Neuronal stem cell (in vitro differentiated cells): ENCODE measurements around the gene RPS27A.
"Not testable (repeated sequence)": the region's sequence is repeated elsewhere in the genome, so short reads cannot be mapped to it uniquely, and the experiment has no call there.

Experiments used
- DNase-seq: peaks from one replicate; pipeline ENCODE4 v3.0.0-alpha.2; 2013; ENCODE audit warnings: low spot score
- H2AFZ ChIP-seq: one replicate; pipeline ENCODE4 v1.6.1; 2013; ENCODE audit warnings: mild to moderate bottlenecking, low read length, inconsistent platforms
- H2AK5ac ChIP-seq: 2 replicates; pipeline ENCODE4 v1.6.1; 2013; ENCODE audit warnings: low read depth, mild to moderate bottlenecking, inconsistent platforms, low read length, moderate library complexity, mixed read lengths
- H2BK120ac ChIP-seq: 2 replicates; pipeline ENCODE4 v1.6.1; 2013; ENCODE audit warnings: low read depth, mild to moderate bottlenecking, inconsistent platforms, low read length, moderate library complexity, mixed read lengths
- H2BK12ac ChIP-seq: one replicate; pipeline ENCODE4 v1.6.1; 2013; ENCODE audit warnings: low read length, inconsistent platforms
- H2BK15ac ChIP-seq: 2 replicates; pipeline ENCODE4 v1.6.1; 2013; ENCODE audit warnings: mild to moderate bottlenecking, low read length, inconsistent platforms, mixed read lengths
- H2BK5ac ChIP-seq: one replicate; pipeline ENCODE4 v1.6.1; 2013; ENCODE audit warnings: inconsistent platforms, mild to moderate bottlenecking, low read length, moderate library complexity
- H3K14ac ChIP-seq: one replicate; pipeline ENCODE4 v1.6.1; 2013; ENCODE audit warnings: low read length, inconsistent platforms
- H3K18ac ChIP-seq: 2 replicates; pipeline ENCODE4 v1.6.1; 2013; ENCODE audit warnings: low read length, inconsistent platforms
- H3K23ac ChIP-seq: 2 replicates; pipeline ENCODE4 v1.6.1; 2013; ENCODE audit warnings: low read depth, mild to moderate bottlenecking, mixed read lengths, low read length, inconsistent platforms; ENCODE audit not compliant: poor library complexity
- H3K27ac ChIP-seq: replicated peaks from 3 replicates; pipeline ENCODE4 v1.5.1; 2013; ENCODE audit warnings: low read length, inconsistent platforms
- H3K27me3 ChIP-seq, 3 experiments: 2 replicates each; pipeline ENCODE4 v1.6.1; 2013; ENCODE audit warnings: low read length in 3 of 3, mild to moderate bottlenecking in 2 of 3, inconsistent platforms in 1 of 3, low read depth in 1 of 3, mixed read lengths in 1 of 3, moderate library complexity in 1 of 3; ENCODE audit not compliant: control insufficient read depth in 3 of 3, insufficient read depth in 3 of 3
- H3K36me3 ChIP-seq, 2 donors: replicated peaks in 1 of 2; 2 replicates each; pipeline ENCODE4 v1.6.1; 2013; ENCODE audit warnings: low read length in 2 of 2; ENCODE audit not compliant: control insufficient read depth in 2 of 2, insufficient read depth in 2 of 2
- H3K4ac ChIP-seq: 2 replicates; pipeline ENCODE4 v1.6.1; 2013; ENCODE audit warnings: inconsistent platforms, mild to moderate bottlenecking, low read length, moderate library complexity
- H3K4me1 ChIP-seq, 2 donors: 1 replicate in 1 of 2; 2 replicates in 1 of 2; pipeline ENCODE4 v1.6.1; 2013; ENCODE audit warnings: low read length in 2 of 2, low read depth in 1 of 2; ENCODE audit not compliant: control insufficient read depth in 2 of 2, insufficient read depth in 1 of 2
- H3K4me2 ChIP-seq: one replicate; pipeline ENCODE4 v1.6.1; 2013; ENCODE audit warnings: mild to moderate bottlenecking, low read length, inconsistent platforms; ENCODE audit not compliant: insufficient read depth, poor library complexity, severe bottlenecking
- H3K4me3 ChIP-seq, 2 donors: 2 replicates each; pipeline ENCODE4 v1.5.1; 2013; ENCODE audit warnings: low read length in 2 of 2, mild to moderate bottlenecking in 2 of 2, inconsistent platforms in 1 of 2, moderate library complexity in 1 of 2
- H3K79me1 ChIP-seq: one replicate; pipeline ENCODE4 v1.6.1; 2013; ENCODE audit warnings: low read depth, mild to moderate bottlenecking, inconsistent platforms, low read length, moderate library complexity
- H3K9ac ChIP-seq: one replicate; pipeline ENCODE4 v1.6.1; 2013; ENCODE audit warnings: mild to moderate bottlenecking, low read depth, low read length, inconsistent platforms; ENCODE audit not compliant: poor library complexity
- H3K9me3 ChIP-seq, 2 donors: replicated peaks in 1 of 2; 2 replicates each; pipeline versions ENCODE3 to v1.6.1; 2013; ENCODE audit warnings: low read length in 2 of 2, mild to moderate bottlenecking in 2 of 2, inconsistent platforms in 1 of 2, low read depth in 1 of 2, mixed read lengths in 1 of 2, moderate library complexity in 1 of 2; ENCODE audit not compliant: control insufficient read depth in 2 of 2, insufficient read depth in 1 of 2
- H4K8ac ChIP-seq: one replicate; pipeline ENCODE4 v1.6.1; 2013; ENCODE audit warnings: low read depth, mild to moderate bottlenecking, inconsistent platforms, low read length, moderate library complexity
- H4K91ac ChIP-seq: one replicate; pipeline ENCODE4 v1.6.1; 2013; ENCODE audit warnings: low read length, low read depth, mild to moderate bottlenecking, inconsistent platforms; ENCODE audit not compliant: poor library complexity
- WGBS, 2 donors: extraction: QIAGEN DNeasy Blood & Tissue Kit; methylation state at CpG; one replicate each; pipeline ENCODE4 v1.1.7; 2013; ENCODE audit warnings: missing lambda C conversion rate in 2 of 2, mixed read lengths in 1 of 2; ENCODE audit not compliant: insufficient read length in 2 of 2, insufficient replicate concordance in 1 of 2; ENCODE audit errors: extremely low coverage in 2 of 2; 5-methylcytosine and 5-hydroxymethylcytosine counted together

Gene RPS27A

GRCh38 chr2:55223958-55224760 is 8.3 kb upstream of the RPS27A start:
- no peak overlapping the region for H3K14ac ChIP-seq
- no peak overlapping the region for H3K4ac ChIP-seq
- H2BK12ac ChIP-seq: no peak overlapping the region
- no peak overlapping the region for H3K18ac ChIP-seq
- no peak overlapping the region for H4K91ac ChIP-seq
- peaks cover 3% of the 10 kb centered on the region for H3K79me1 ChIP-seq
- H3K9me3 ChIP-seq: peaks cover 2 to 7% of the 10 kb centered on the region in 2 donors
- DNase-seq: no peak
- H3K4me2 ChIP-seq: no peak overlapping the region
- H4K8ac ChIP-seq: no peak overlapping the region
- WGBS, 2 donors: no CpG with 5 or more reads among the region's 25 CpGs
- H3K23ac ChIP-seq: peak overlapping the region; percentile 29
- no peaks in the 10 kb centered on the region for H3K4me1 ChIP-seq
- no peak overlapping the region for H2BK120ac ChIP-seq
- no peak overlapping the region for H3K4me3 ChIP-seq
- H2AFZ ChIP-seq: no peak overlapping the region
- H3K27me3 ChIP-seq: no peaks in the 10 kb centered on the region
- no peak overlapping the region for H3K27ac ChIP-seq
- no peak overlapping the region for H2BK5ac ChIP-seq
- no peak overlapping the region for H2BK15ac ChIP-seq
- H2AK5ac ChIP-seq: no peak overlapping the region
- H3K36me3 ChIP-seq: peaks cover 1 to 37% of the 10 kb centered on the region in 2 donors
- H3K9ac ChIP-seq: no peak overlapping the region

- no peak overlapping the region for H2BK12ac ChIP-seq
- no peak overlapping the region for H3K27ac ChIP-seq
- H3K4me3 ChIP-seq: no peak overlapping the region
- H3K27me3 ChIP-seq: no peaks in the 10 kb centered on the region
- peaks cover 2 to 7% of the 10 kb centered on the region in 2 donors for H3K9me3 ChIP-seq
- H4K91ac ChIP-seq: no peak overlapping the region
- no CpG with 5 or more reads among the region's 19 CpGs for WGBS, 2 donors
- peaks cover 3% of the 10 kb centered on the region for H3K79me1 ChIP-seq
- H2BK5ac ChIP-seq: no peak overlapping the region
- H3K9ac ChIP-seq: no peak overlapping the region
- H3K4me1 ChIP-seq: no peaks in the 10 kb centered on the region
- H3K4ac ChIP-seq: no peak overlapping the region
- H2AFZ ChIP-seq: no peak overlapping the region
- peaks cover 1 to 41% of the 10 kb centered on the region in 2 donors for H3K36me3 ChIP-seq
- no peak for DNase-seq
- H3K14ac ChIP-seq: no peak overlapping the region
- no peak overlapping the region for H2BK15ac ChIP-seq
- H3K18ac ChIP-seq: no peak overlapping the region
- H2AK5ac ChIP-seq: no peak overlapping the region
- H4K8ac ChIP-seq: no peak overlapping the region
- no peak overlapping the region for H3K23ac ChIP-seq
- H3K4me2 ChIP-seq: no peak overlapping the region
- no peak overlapping the region for H2BK120ac ChIP-seq
Measured at GRCh38 chr2:55224761-55225261, 7.7 kb upstream of the RPS27A start.

- peaks cover 1 to 41% of the 10 kb centered on the region in 2 donors for H3K36me3 ChIP-seq
Measured at GRCh38 chr2:55225481-55226020, 6.9 kb upstream of the RPS27A start.

GRCh38 chr2:55227437-55228225 is 4.9 kb upstream of the RPS27A start:
- H3K4ac ChIP-seq, H3K14ac ChIP-seq, H2AK5ac ChIP-seq, H2BK5ac ChIP-seq, H3K27ac ChIP-seq, H2BK12ac ChIP-seq, H3K79me1 ChIP-seq, H2BK120ac ChIP-seq, H2AFZ ChIP-seq, DNase-seq, H2BK15ac ChIP-seq, H4K8ac ChIP-seq, H3K4me3 ChIP-seq, H3K23ac ChIP-seq, H3K18ac ChIP-seq, H3K27me3 ChIP-seq, H3K9me3 ChIP-seq, H4K91ac ChIP-seq, H3K4me2 ChIP-seq, H3K9ac ChIP-seq, H3K4me1 ChIP-seq: not testable (repeated sequence)
- peaks cover 1 to 29% of the 10 kb centered on the region in 2 donors for H3K36me3 ChIP-seq
- WGBS, 2 donors: no CpG with 5 or more reads among the region's 7 CpGs

More at GRCh38 chr2:55225481-55226020, 6.9 kb upstream of the RPS27A start:
- peaks cover 2 to 7% of the 10 kb centered on the region in 2 donors for H3K9me3 ChIP-seq
- H3K4me2 ChIP-seq: no peak overlapping the region
- H3K79me1 ChIP-seq: peaks cover 3% of the 10 kb centered on the region
- no peaks in the 10 kb centered on the region for H3K27me3 ChIP-seq
- H3K4me1 ChIP-seq: no peaks in the 10 kb centered on the region
- H3K27ac ChIP-seq: no peak overlapping the region
- H2AK5ac ChIP-seq: no peak overlapping the region
- no peak for DNase-seq
- no peak overlapping the region for H2BK12ac ChIP-seq
- H3K18ac ChIP-seq: no peak overlapping the region
- no peak overlapping the region for H4K8ac ChIP-seq
- no peak overlapping the region for H2BK120ac ChIP-seq
- H2AFZ ChIP-seq: no peak overlapping the region
- no CpG with 5 or more reads among the region's 19 CpGs for WGBS, 2 donors
- no peak overlapping the region for H2BK5ac ChIP-seq
- H3K9ac ChIP-seq: no peak overlapping the region
- H3K14ac ChIP-seq: no peak overlapping the region
- no peak overlapping the region for H3K4ac ChIP-seq
- H4K91ac ChIP-seq: no peak overlapping the region
- H3K23ac ChIP-seq: no peak overlapping the region
- H3K4me3 ChIP-seq: no peak overlapping the region
- H2BK15ac ChIP-seq: no peak overlapping the region
